C4-2B (cell line): ENCODE data around the gene TSSK3.
A peak's percentile ranks its signal among the peaks of the same experiment; 100 is the strongest.
"Not testable (repeated sequence)": the region's sequence is repeated elsewhere in the genome, so short reads cannot be mapped to it uniquely, and the experiment has no call there.

Experiments used
- H3K27ac ChIP-seq: fragments of 450-650 bp; 2 replicates; pipeline ENCODE4 v1.5.1; 2017
- ZFX ChIP-seq: fragments of 450-650 bp; IDR thresholded peaks from 2 replicates; pipeline ENCODE4 v1.6.1; 2017
- TF ChIP-seq, protein P1 (sequence below): fragments of 450-650 bp; conservative IDR thresholded peaks from 2 replicates; pipeline ENCODE4 v1.5.1; 2017; ENCODE audit warnings: mild to moderate bottlenecking

The TSSK3 gene

DNA sequence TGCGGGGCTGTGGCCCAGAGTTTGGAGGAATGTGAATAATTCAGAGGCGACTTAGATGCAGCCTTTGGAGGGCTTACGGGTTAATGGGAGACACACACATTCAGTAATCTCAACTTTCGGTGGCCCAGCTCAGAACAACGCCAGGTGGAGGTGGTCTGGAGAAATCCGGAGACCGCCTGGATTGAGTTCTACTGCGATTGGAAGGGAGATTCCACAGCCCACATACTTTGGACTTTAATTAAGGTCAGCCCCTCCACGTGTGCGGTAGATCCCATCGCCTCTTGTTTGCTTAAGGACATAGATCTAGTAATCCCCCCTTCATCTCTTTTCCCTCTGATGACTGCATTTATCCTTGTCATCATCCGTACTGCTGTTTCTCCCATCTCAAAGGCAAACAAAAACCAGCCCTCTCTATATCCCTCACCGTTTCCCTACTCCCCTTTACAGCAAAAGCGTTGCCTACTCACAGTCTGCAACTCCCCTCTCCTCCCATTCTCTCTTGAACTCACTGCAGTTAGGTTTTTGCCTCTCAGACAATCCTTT, 32.6 kb downstream of the TSSK3 start:
- peak overlapping the region; percentile 85 for H3K27ac ChIP-seq
- no peak for TF ChIP-seq ZFX
- TF ChIP-seq, protein P1, sequence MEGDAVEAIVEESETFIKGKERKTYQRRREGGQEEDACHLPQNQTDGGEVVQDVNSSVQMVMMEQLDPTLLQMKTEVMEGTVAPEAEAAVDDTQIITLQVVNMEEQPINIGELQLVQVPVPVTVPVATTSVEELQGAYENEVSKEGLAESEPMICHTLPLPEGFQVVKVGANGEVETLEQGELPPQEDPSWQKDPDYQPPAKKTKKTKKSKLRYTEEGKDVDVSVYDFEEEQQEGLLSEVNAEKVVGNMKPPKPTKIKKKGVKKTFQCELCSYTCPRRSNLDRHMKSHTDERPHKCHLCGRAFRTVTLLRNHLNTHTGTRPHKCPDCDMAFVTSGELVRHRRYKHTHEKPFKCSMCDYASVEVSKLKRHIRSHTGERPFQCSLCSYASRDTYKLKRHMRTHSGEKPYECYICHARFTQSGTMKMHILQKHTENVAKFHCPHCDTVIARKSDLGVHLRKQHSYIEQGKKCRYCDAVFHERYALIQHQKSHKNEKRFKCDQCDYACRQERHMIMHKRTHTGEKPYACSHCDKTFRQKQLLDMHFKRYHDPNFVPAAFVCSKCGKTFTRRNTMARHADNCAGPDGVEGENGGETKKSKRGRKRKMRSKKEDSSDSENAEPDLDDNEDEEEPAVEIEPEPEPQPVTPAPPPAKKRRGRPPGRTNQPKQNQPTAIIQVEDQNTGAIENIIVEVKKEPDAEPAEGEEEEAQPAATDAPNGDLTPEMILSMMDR, result no peak

DNA sequence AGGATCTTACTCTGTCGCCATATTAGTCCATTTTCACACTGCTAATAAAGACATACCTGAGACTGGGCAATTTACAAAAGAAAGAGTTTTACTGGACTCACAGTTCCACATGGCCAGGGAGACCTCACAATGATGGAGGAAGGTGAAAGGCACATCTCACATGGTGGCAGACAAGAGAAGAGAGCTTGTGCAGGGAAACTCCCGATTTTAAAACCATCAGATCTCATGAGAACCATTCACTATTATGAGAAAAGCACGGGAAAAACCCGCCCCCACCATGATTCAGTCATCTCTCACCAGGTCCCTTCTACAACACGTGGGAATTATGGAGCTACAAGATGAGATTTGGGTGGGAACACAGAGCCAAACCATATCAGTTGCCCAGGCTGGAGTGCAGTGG, 34.2 kb downstream of the TSSK3 start:
- H3K27ac ChIP-seq, result not testable (repeated sequence)

DNA sequence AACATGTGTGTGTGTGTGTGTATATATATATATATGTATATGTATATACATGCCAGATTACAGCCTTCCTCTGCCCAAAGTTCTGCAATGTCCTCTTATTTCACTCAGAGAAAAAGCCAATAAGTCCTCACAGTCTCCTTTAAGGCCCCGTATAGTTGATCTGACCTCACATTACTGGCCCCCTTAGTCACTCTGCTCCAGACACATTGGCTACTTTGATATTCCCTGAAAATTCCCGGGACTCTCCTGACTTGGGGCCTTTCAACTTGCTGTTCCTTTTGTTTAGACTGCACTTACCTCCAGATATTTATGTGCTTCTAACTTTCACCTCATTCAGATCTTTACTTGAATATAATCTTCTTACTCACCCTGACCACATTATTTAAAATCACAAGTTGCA, 36.1 kb downstream of the TSSK3 start:
- TF ChIP-seq, protein P1, result no peak
- no peak for TF ChIP-seq ZFX
- no peak overlapping the region for H3K27ac ChIP-seq

DNA sequence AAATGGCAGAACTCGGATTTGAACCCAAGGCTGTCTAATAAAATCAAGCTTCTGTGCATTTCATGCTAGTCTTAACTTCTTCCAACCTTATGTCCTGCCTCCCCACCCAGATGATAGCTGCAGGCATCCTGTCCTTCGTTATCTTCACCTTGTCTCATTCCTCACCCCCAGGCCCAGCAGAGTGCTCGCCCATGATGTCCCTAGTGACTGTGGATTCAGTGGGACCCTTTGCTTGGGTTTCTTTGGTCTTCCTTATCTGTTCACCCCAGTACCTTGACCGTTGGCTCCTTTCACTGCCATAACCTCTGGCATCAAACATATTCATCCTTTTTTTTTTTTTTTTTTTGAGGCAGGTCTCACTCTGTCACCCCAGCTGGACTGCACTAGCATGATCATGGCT, 37.5 kb downstream of the TSSK3 start:
- TF ChIP-seq ZFX, result no peak
- TF ChIP-seq, protein P1, result no peak
- no peak overlapping the region for H3K27ac ChIP-seq

DNA sequence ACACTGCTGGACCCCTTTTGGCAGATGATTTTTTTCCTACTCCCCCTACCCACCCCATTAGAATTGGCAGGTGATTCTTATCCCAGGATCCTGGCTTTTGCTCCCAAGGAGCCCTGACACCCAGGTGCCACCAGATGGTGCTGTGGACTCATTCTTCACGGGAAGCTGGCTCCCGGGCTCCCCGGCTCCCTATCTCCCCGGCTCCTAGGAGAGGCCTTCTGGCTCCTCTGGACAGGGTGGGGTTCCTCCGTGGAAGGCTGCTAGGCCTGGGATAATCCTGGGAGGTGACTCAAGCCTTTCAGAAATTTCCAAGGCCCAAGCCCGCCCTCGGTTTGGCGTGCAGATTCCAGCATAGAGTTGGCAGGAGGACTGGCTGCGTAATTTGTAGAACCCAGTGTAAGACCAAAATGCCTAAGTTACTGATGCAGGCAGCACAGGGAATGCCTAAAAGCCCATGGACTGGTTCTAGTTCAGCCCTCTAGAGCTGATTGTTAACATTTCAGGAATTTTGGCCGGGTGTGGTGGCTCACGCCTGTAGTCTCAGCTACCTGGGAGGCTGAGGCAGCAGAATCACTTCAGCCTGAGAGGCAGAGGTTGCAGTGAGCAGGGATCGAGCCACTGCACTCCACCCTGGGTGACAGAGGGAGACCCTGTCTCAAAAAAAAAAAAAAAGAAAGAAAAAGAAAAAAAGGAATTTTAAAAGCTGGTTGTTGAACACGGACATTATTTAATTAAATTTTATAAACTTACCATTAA, 38.7 kb downstream of the TSSK3 start:
- no peak overlapping the region for H3K27ac ChIP-seq
- TF ChIP-seq, protein P1, result peak; percentile 95
- TF ChIP-seq ZFX, result no peak

DNA sequence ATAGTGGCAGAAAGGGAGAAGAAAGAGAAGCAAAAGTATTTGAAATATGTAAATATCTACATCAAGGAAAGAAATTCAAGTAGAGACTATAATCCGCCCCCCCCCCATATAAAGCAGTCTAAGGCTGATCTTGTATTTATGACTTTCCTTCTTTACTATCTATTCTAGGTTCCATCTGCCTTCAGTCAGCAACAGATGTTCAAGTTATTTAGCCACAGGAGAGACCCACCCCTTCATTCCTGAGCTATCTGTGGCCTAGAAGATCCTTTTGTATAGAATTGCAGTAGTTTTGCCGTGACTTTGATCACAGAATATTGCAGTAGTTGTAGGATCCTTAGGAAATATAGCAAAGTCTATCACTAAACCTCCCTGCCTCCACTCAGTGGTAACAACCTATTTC, 42.6 kb downstream of the TSSK3 start:
- TF ChIP-seq, protein P1, result no peak
- TF ChIP-seq ZFX, result no peak
- H3K27ac ChIP-seq, result no peak overlapping the region

DNA sequence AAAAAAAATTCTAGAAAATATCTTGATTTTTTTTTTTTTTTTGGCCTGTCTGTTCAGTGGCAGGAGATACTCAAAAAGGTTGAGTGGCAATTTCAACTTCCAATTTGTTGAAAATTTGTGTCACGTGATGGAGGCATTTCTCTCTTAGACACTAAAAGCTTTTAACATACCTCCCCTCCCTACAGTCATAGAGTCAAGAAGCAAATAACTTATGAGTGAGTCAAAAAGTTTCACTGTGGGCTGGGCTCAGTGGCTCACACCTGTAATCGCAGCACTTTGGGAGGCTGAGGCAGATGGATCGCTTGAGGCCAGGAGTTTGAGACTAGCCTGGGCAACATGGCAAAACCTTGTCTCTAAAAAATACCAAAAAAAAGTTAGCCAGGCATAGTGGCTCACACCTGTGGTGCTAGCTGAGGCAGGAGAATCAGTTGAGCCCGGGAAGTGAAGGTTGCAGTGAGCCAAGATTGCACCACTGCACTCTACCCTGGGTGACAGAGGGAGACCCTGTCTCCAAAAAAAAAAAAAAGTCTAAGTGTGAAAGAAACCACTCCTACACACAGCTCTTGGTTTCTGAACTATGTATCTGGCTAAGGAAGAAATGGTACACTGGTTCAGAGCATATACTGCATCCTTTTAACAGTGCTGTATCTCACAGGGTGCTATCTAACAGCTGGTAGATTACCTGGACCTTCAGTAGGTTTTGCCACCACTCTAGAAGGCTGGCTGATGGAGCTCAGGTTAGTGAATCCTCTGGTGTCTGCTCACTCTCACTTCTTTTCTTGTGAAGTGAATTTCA, 43.5 kb downstream of the TSSK3 start:
- TF ChIP-seq, protein P1, result no peak
- TF ChIP-seq ZFX, result no peak
- peak overlapping the region; percentile 55; the same call in 1 of the 2 replicates for H3K27ac ChIP-seq
